KMS-11 (cell line): Measurements from ENCODE around the gene APBA1.

ENCODE experiments used
- H2AFZ ChIP-seq: fragments of 200-600 bp; sonication (generic); 2 replicates; pipeline ENCODE4 v1.6.1; 2016; ENCODE audit warnings: antibody characterized with exemption, mixed run types, low read depth
- H3K27ac ChIP-seq: fragments of 200-600 bp; sonication (generic); 2 replicates; pipeline ENCODE4 v1.6.1; 2016; ENCODE audit warnings: mild to moderate bottlenecking, mixed run types
- H3K27me3 ChIP-seq: fragments of 200-600 bp; sonication (generic); 2 replicates; pipeline ENCODE4 v1.6.1; 2017; ENCODE audit warnings: mild to moderate bottlenecking, low read depth, mixed run types, moderate library complexity; ENCODE audit not compliant: insufficient read depth
- H3K36me3 ChIP-seq: fragments of 200-600 bp; sonication (generic); 2 replicates; pipeline ENCODE4 v1.6.1; 2017; ENCODE audit warnings: mild to moderate bottlenecking, mixed run types; ENCODE audit not compliant: insufficient read depth
- H3K4me1 ChIP-seq: fragments of 200-600 bp; sonication (generic); 2 replicates; pipeline ENCODE4 v1.6.1; 2016; ENCODE audit warnings: mild to moderate bottlenecking, low read depth, mixed run types; ENCODE audit not compliant: poor library complexity, severe bottlenecking
- H3K4me2 ChIP-seq: fragments of 200-600 bp; sonication (generic); 2 replicates; pipeline ENCODE4 v1.7.0; 2016; ENCODE audit warnings: mild to moderate bottlenecking, mixed run types
- H3K4me3 ChIP-seq: fragments of 200-600 bp; sonication (generic); IDR thresholded peaks from 2 replicates; pipeline ENCODE4 v1.6.1; 2017; ENCODE audit warnings: low read depth, low read length, mixed read lengths; ENCODE audit not compliant: insufficient read depth
- H3K79me2 ChIP-seq: fragments of 200-600 bp; sonication (generic); 2 replicates; pipeline ENCODE4 v1.6.1; 2016; ENCODE audit warnings: low read depth, mixed run types; ENCODE audit not compliant: insufficient read depth
- H3K9ac ChIP-seq: fragments of 200-600 bp; sonication (generic); 2 replicates; pipeline ENCODE4 v1.6.1; 2016; ENCODE audit warnings: mild to moderate bottlenecking, mixed run types
- H4K20me1 ChIP-seq: fragments of 200-600 bp; sonication (generic); 2 replicates; pipeline ENCODE4 v1.6.1; 2016; ENCODE audit warnings: mild to moderate bottlenecking, mixed run types; ENCODE audit not compliant: insufficient read depth
- TF ChIP-seq, protein P1 (sequence below): fragments of 200-600 bp; sonication (generic); conservative IDR thresholded peaks from 2 replicates; pipeline ENCODE4 v1.6.1; 2017; ENCODE audit warnings: low read depth, mild to moderate bottlenecking, antibody characterized with exemption, low read length, moderate library complexity, mixed read lengths

Gene APBA1

DNA sequence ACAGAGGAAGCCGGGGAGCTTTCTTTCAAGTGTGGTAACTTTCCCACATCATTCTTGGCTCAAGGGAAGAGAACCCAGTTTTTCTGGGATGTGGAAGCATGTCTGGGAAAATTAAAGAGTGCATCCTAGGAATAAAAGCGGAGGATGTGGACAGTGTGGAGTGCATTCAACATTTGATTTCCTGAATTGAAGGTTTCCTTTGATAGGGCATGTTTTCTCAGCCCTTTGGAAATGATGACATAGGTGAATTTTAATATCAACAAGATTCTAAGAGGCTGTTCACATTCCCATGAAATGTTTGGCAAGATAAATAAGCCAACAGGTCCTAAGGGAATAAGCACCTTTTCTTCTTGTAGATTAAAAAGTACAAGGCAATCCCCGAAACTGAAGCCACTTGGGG lies 283.6 kb downstream of the APBA1 start:
- no peak overlapping the region for H3K27ac ChIP-seq
- no peaks in the 10 kb centered on the region for H3K79me2 ChIP-seq
- no peak overlapping the region for H2AFZ ChIP-seq
- H3K4me3 ChIP-seq: no peak overlapping the region
- H3K4me2 ChIP-seq: no peak overlapping the region
- H4K20me1 ChIP-seq: no peaks in the 10 kb centered on the region
- TF ChIP-seq, protein P1, sequence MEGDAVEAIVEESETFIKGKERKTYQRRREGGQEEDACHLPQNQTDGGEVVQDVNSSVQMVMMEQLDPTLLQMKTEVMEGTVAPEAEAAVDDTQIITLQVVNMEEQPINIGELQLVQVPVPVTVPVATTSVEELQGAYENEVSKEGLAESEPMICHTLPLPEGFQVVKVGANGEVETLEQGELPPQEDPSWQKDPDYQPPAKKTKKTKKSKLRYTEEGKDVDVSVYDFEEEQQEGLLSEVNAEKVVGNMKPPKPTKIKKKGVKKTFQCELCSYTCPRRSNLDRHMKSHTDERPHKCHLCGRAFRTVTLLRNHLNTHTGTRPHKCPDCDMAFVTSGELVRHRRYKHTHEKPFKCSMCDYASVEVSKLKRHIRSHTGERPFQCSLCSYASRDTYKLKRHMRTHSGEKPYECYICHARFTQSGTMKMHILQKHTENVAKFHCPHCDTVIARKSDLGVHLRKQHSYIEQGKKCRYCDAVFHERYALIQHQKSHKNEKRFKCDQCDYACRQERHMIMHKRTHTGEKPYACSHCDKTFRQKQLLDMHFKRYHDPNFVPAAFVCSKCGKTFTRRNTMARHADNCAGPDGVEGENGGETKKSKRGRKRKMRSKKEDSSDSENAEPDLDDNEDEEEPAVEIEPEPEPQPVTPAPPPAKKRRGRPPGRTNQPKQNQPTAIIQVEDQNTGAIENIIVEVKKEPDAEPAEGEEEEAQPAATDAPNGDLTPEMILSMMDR: no peak
- no peaks in the 10 kb centered on the region for H3K4me1 ChIP-seq
- H3K9ac ChIP-seq: no peak overlapping the region
- no peaks in the 10 kb centered on the region for H3K36me3 ChIP-seq
- H3K27me3 ChIP-seq: no peaks in the 10 kb centered on the region

DNA sequence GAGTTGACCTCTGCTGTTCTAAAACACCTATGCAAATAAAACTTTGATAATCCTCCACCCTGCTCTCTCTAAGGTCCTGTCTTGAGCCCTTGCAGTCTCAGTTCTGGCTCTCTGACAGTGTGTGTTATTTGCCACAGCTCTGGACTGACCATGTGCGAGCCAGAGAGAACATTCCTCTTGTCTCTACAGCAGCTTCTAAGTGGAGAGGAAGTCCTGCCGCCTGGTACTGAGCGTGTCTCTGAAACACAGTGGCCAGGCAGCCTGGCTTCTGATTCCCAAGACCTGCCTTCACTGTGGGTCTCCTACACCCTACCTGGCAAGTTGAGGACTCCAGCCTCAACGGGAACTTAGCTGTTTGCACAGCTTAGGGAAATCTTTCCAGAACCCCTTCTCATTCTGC lies 285.5 kb downstream of the APBA1 start:
- Histone ChIP-seq H3K9ac (no peak overlapping the region), H4K20me1 (no peaks in the 10 kb centered on the region), H3K4me3 (no peak overlapping the region), H3K27ac (no peak overlapping the region), H3K27me3 (no peaks in the 10 kb centered on the region), H3K36me3 (no peaks in the 10 kb centered on the region), H3K4me1 (no peaks in the 10 kb centered on the region), H2AFZ (no peak overlapping the region), H3K4me2 (no peak overlapping the region), H3K79me2 (no peaks in the 10 kb centered on the region)
- TF ChIP-seq, protein P1: no peak

DNA sequence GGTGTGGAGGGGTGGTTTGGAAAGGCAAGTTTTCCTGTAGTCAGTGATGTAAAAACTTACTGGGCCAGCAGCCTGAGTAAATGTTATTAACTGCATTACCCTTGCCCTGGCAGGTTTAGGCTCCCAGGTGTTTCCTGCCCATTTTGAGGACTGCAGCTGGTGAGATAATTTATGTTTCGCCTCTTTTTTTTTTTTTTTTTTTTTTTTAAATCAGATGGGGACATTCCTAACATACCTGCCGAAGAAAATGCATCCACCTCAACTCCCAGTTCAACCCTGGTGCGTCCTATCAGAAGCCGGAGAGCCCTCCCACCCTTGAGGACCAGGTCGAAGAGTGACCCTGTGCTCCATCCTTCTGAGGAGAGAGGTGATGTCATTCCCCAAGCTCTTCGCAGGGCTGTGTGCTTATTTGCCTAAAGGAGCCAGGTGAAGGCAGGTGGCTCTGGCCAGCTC lies 286.6 kb downstream of the APBA1 start:
- H3K36me3 ChIP-seq: no peaks in the 10 kb centered on the region
- TF ChIP-seq, protein P1: no peak
- H4K20me1 ChIP-seq: no peaks in the 10 kb centered on the region
- H3K79me2 ChIP-seq: no peaks in the 10 kb centered on the region
- H3K4me2 ChIP-seq: no peak overlapping the region
- H3K27me3 ChIP-seq: no peaks in the 10 kb centered on the region
- H2AFZ ChIP-seq: no peak overlapping the region
- no peak overlapping the region for H3K27ac ChIP-seq
- no peaks in the 10 kb centered on the region for H3K4me1 ChIP-seq
- H3K9ac ChIP-seq: no peak overlapping the region
- H3K4me3 ChIP-seq: no peak overlapping the region

DNA sequence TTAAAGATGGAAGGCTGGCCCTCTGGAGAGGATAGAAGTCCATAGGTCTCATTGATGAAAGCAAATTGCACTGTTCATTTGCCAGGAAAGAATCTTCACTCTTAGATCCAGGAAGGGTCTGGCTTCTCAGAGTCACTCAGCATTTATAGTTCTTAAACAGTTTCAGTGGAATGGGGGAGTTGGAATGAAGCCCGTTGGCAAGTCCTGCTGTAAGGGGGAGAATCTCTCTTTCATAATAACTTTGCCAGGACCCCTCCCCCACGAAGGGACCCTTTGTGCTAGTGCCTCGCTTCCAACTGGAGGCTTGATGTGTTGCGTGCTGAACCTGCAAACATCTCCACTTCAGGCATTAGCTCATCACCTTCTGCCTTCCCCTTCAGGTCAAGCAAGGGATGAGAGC lies 290.0 kb downstream of the APBA1 start:
- H3K27ac ChIP-seq: no peak overlapping the region
- no peaks in the 10 kb centered on the region for H3K79me2 ChIP-seq
- H3K4me1 ChIP-seq: no peaks in the 10 kb centered on the region
- no peaks in the 10 kb centered on the region for H4K20me1 ChIP-seq
- H3K4me2 ChIP-seq: no peak overlapping the region
- TF ChIP-seq, protein P1: no peak
- no peak overlapping the region for H3K9ac ChIP-seq
- no peaks in the 10 kb centered on the region for H3K36me3 ChIP-seq
- H3K4me3 ChIP-seq: no peak overlapping the region
- no peak overlapping the region for H2AFZ ChIP-seq
- no peaks in the 10 kb centered on the region for H3K27me3 ChIP-seq

DNA sequence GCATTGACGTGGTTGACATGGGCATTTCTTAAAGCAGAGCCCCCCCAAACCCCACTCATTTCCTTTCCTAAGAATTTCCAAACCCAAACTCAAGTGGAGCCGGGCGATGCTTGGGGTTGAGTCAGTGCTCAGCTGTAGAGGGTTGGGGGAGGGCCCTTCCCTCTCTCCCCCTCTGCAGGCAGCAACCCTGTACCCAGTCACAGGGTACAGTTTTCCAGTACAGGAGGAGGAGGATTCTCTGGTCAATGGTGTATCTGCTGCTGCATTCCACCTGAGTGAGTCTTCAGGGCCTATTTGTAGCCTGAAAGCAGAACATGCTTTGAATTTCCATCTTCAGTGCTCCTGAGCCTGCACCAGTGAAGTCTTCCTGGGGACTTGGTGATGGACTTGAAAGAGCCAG lies 291.4 kb downstream of the APBA1 start:
- Histone ChIP-seq H3K4me3 (no peak overlapping the region), H3K4me1 (no peaks in the 10 kb centered on the region), H3K4me2 (no peak overlapping the region), H3K27me3 (no peaks in the 10 kb centered on the region), H3K27ac (no peak overlapping the region), H3K9ac (no peak overlapping the region), H3K79me2 (no peaks in the 10 kb centered on the region), H3K36me3 (no peaks in the 10 kb centered on the region), H4K20me1 (no peaks in the 10 kb centered on the region), H2AFZ (no peak overlapping the region)
- TF ChIP-seq, protein P1: no peak
